SK-N-SH treated with all-trans-retinoic acid at 6 μM for 48 hours (cell line): Measurements from ENCODE around the gene BCORL1.

Experiments
- ATAC-seq: fragments of 200-7000 bp; cut with Tn5 transposase; 3 replicates; pipeline ENCODE4 v1.9.1; 2020; ENCODE audit warnings: mild to moderate bottlenecking, moderate library complexity
- ARNTL ChIP-seq: fragments of 450-650 bp; formaldehyde crosslinking; IDR thresholded peaks from 2 replicates; pipeline ENCODE4 v1.5.0; 2020; ENCODE audit warnings: low read depth, mild to moderate bottlenecking, moderate library complexity, borderline replicate concordance
- BACH2 ChIP-seq: fragments of 250-450 bp; sonication (Bioruptor Pico); IDR thresholded peaks from 2 replicates; pipeline ENCODE4 v1.9.0; 2021; ENCODE audit warnings: mild to moderate bottlenecking, borderline replicate concordance
- CSDC2 ChIP-seq: fragments of 250-450 bp; sonication (Bioruptor Pico); IDR thresholded peaks from 2 replicates; pipeline ENCODE4 v1.5.0; 2020; ENCODE audit warnings: mild to moderate bottlenecking, moderate library complexity
- CSRNP3 ChIP-seq: fragments of 250-450 bp; sonication (Bioruptor Pico); IDR thresholded peaks from 2 replicates; pipeline ENCODE4 v1.5.1; 2021; ENCODE audit warnings: mild to moderate bottlenecking, moderate library complexity
- ESRRG ChIP-seq: fragments of 250-450 bp; sonication (Bioruptor Pico); IDR thresholded peaks from 2 replicates; pipeline ENCODE4 v1.6.1; 2021; ENCODE audit warnings: mild to moderate bottlenecking
- GLIS3 ChIP-seq: fragments of 250-450 bp; sonication (Bioruptor Pico); IDR thresholded peaks from 2 replicates; pipeline ENCODE4 v1.5.0; 2020; ENCODE audit warnings: mild to moderate bottlenecking, moderate library complexity
- OSR1 ChIP-seq: fragments of 250-450 bp; sonication (Bioruptor Pico); IDR thresholded peaks from 2 replicates; pipeline ENCODE4 v1.8.0; 2022; ENCODE audit warnings: moderate library complexity, mild to moderate bottlenecking, inconsistent platforms
- PPARA ChIP-seq: fragments of 250-450 bp; sonication (Bioruptor Pico); IDR thresholded peaks from 2 replicates; pipeline ENCODE4 v1.5.0; 2020; ENCODE audit warnings: mild to moderate bottlenecking, borderline replicate concordance
- RARB ChIP-seq: fragments of 250-450 bp; sonication (Bioruptor Pico); IDR thresholded peaks from 2 replicates; pipeline ENCODE4 v1.8.0; 2021; ENCODE audit warnings: mild to moderate bottlenecking, moderate library complexity
- SNAI2 ChIP-seq: fragments of 250-450 bp; sonication (Bioruptor Pico); IDR thresholded peaks from 2 replicates; pipeline ENCODE4 v1.5.0; 2020; ENCODE audit warnings: mild to moderate bottlenecking, moderate library complexity
- TOX ChIP-seq: fragments of 250-450 bp; sonication (Bioruptor Pico); IDR thresholded peaks from 2 replicates; pipeline ENCODE4 v1.8.0; 2021; ENCODE audit warnings: mild to moderate bottlenecking, moderate library complexity, borderline replicate concordance
- ZC3H10 ChIP-seq: fragments of 250-450 bp; sonication (Bioruptor Pico); IDR thresholded peaks from 2 replicates; pipeline ENCODE4 v1.5.1; 2021; ENCODE audit warnings: mild to moderate bottlenecking, moderate library complexity
- ZFP3 ChIP-seq: fragments of 250-450 bp; sonication (Bioruptor Pico); IDR thresholded peaks from 2 replicates; pipeline ENCODE4 v1.5.0; 2020; ENCODE audit warnings: mild to moderate bottlenecking, moderate library complexity
- ZFP30 ChIP-seq: fragments of 450-650 bp; formaldehyde crosslinking; IDR thresholded peaks from 2 replicates; pipeline ENCODE4 v1.5.0; 2022; ENCODE audit warnings: mild to moderate bottlenecking, moderate library complexity
- ZNF565 ChIP-seq: fragments of 450-650 bp; formaldehyde crosslinking; conservative IDR thresholded peaks from 2 replicates; pipeline ENCODE4 v1.5.0; 2020; ENCODE audit warnings: low read depth, mild to moderate bottlenecking, moderate library complexity
- ZNF70 ChIP-seq: fragments of 450-650 bp; formaldehyde crosslinking; IDR thresholded peaks from 2 replicates; pipeline ENCODE4 v1.5.0; 2020; ENCODE audit warnings: mild to moderate bottlenecking, moderate library complexity
- TF ChIP-seq, protein P1 (sequence below): fragments of 250-450 bp; sonication (Bioruptor Pico); IDR thresholded peaks from 2 replicates; pipeline ENCODE4 v1.5.0; 2020; ENCODE audit warnings: mild to moderate bottlenecking, moderate library complexity
- TF ChIP-seq, protein P2 (sequence below): fragments of 250-450 bp; sonication (Bioruptor Pico); IDR thresholded peaks from 2 replicates; pipeline ENCODE4 v1.5.1; 2020; ENCODE audit warnings: low read depth, mild to moderate bottlenecking, moderate library complexity
- TF ChIP-seq, protein P3 (sequence below): fragments of 250-450 bp; sonication (Bioruptor Pico); IDR thresholded peaks from 2 replicates; pipeline ENCODE4 v1.8.0; 2021; ENCODE audit warnings: low read depth, mild to moderate bottlenecking, moderate library complexity, borderline replicate concordance
- TF ChIP-seq, protein P4 (sequence below): fragments of 250-450 bp; sonication (Bioruptor Pico); IDR thresholded peaks from 2 replicates; pipeline ENCODE4 v1.8.0; 2020; ENCODE audit warnings: mild to moderate bottlenecking, moderate library complexity, borderline replicate concordance

Gene BCORL1, protein sequence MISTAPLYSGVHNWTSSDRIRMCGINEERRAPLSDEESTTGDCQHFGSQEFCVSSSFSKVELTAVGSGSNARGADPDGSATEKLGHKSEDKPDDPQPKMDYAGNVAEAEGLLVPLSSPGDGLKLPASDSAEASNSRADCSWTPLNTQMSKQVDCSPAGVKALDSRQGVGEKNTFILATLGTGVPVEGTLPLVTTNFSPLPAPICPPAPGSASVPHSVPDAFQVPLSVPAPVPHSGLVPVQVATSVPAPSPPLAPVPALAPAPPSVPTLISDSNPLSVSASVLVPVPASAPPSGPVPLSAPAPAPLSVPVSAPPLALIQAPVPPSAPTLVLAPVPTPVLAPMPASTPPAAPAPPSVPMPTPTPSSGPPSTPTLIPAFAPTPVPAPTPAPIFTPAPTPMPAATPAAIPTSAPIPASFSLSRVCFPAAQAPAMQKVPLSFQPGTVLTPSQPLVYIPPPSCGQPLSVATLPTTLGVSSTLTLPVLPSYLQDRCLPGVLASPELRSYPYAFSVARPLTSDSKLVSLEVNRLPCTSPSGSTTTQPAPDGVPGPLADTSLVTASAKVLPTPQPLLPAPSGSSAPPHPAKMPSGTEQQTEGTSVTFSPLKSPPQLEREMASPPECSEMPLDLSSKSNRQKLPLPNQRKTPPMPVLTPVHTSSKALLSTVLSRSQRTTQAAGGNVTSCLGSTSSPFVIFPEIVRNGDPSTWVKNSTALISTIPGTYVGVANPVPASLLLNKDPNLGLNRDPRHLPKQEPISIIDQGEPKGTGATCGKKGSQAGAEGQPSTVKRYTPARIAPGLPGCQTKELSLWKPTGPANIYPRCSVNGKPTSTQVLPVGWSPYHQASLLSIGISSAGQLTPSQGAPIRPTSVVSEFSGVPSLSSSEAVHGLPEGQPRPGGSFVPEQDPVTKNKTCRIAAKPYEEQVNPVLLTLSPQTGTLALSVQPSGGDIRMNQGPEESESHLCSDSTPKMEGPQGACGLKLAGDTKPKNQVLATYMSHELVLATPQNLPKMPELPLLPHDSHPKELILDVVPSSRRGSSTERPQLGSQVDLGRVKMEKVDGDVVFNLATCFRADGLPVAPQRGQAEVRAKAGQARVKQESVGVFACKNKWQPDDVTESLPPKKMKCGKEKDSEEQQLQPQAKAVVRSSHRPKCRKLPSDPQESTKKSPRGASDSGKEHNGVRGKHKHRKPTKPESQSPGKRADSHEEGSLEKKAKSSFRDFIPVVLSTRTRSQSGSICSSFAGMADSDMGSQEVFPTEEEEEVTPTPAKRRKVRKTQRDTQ (N-terminal part only)

DNA sequence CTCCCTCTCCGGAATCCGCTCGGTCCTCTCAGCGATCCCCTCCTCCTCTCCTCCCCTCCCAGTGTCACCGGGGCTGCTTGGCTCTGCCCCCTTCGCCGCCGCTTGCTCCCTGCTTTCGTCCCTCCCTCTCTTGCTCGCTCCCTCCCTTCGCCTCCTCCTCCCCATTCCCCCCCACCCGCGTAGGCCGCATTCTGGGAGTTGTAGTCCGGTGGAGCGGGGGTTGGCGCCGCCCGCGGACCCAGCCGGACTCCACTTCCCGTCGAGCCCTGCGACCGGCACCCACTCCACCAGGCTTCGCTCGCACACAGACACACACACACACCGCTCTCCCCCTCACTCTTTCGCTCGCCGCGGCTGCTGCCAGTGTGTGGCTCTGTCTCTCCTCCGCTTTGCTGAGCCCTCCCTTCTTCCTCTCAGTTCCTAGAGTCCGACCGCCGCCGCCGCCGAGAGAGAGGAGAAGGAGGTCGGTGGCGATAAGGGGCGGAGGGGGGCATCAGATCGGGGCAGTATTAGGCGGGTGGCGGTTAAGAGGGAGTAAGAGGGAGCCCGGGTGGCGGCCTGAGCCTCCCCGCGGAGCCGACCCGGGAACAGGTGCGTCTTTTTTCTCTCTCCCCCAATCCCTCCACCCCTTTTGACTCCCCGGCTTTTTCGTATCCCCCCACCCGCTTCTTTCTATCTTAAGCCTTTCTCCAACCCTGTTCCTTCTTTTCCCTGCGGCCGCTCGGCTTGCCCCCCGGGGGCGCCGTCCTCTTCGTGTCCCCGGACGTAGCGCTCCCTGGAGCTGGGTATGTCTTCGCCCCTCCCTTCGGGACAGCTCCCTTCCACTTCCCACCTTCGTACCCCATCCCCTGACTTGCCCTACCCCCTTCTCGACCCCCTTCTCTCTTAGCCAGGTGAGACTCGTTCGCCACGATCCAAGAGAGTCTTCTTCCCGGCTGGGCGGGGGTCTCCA is at the start of gene BCORL1:
TSS of gene BCORL1 (plus strand) at position 336 of the 952 bp plus-strand sequence. CDS start 22,597 bp downstream, outside the sequence.
- peak; percentile 93 for ATAC-seq
- TF ChIP-seq ZNF565 (no peak), SNAI2 (CRISPR knock-in tag) (no peak), ARNTL (no peak)
- TF ChIP-seq, protein P1, sequence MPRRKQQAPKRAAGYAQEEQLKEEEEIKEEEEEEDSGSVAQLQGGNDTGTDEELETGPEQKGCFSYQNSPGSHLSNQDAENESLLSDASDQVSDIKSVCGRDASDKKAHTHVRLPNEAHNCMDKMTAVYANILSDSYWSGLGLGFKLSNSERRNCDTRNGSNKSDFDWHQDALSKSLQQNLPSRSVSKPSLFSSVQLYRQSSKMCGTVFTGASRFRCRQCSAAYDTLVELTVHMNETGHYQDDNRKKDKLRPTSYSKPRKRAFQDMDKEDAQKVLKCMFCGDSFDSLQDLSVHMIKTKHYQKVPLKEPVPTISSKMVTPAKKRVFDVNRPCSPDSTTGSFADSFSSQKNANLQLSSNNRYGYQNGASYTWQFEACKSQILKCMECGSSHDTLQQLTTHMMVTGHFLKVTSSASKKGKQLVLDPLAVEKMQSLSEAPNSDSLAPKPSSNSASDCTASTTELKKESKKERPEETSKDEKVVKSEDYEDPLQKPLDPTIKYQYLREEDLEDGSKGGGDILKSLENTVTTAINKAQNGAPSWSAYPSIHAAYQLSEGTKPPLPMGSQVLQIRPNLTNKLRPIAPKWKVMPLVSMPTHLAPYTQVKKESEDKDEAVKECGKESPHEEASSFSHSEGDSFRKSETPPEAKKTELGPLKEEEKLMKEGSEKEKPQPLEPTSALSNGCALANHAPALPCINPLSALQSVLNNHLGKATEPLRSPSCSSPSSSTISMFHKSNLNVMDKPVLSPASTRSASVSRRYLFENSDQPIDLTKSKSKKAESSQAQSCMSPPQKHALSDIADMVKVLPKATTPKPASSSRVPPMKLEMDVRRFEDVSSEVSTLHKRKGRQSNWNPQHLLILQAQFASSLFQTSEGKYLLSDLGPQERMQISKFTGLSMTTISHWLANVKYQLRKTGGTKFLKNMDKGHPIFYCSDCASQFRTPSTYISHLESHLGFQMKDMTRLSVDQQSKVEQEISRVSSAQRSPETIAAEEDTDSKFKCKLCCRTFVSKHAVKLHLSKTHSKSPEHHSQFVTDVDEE (CRISPR knock-in tag), result peak; percentile 62; the same call in 1 of the 2 replicates

- TF ChIP-seq RARB (CRISPR knock-in tag) (no peak), BACH2 (CRISPR knock-in tag) (no peak), CSDC2 (CRISPR knock-in tag) (no peak), ZC3H10 (CRISPR knock-in tag) (no peak), ARNTL (no peak), ZNF565 (no peak), ESRRG (no peak), SNAI2 (CRISPR knock-in tag) (no peak), CSRNP3 (CRISPR knock-in tag) (no peak), OSR1 (CRISPR knock-in tag) (no peak), ZFP30 (CRISPR knock-in tag) (no peak), ZNF70 (CRISPR knock-in tag) (no peak), ZFP3 (no peak), PPARA (CRISPR knock-in tag) (no peak), TOX (CRISPR knock-in tag) (no peak), GLIS3 (no peak)
- TF ChIP-seq, protein P2, sequence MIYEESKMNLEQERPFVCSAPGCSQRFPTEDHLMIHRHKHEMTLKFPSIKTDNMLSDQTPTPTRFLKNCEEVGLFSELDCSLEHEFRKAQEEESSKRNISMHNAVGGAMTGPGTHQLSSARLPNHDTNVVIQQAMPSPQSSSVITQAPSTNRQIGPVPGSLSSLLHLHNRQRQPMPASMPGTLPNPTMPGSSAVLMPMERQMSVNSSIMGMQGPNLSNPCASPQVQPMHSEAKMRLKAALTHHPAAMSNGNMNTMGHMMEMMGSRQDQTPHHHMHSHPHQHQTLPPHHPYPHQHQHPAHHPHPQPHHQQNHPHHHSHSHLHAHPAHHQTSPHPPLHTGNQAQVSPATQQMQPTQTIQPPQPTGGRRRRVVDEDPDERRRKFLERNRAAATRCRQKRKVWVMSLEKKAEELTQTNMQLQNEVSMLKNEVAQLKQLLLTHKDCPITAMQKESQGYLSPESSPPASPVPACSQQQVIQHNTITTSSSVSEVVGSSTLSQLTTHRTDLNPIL (CRISPR knock-in tag), result no peak
- TF ChIP-seq, protein P3, sequence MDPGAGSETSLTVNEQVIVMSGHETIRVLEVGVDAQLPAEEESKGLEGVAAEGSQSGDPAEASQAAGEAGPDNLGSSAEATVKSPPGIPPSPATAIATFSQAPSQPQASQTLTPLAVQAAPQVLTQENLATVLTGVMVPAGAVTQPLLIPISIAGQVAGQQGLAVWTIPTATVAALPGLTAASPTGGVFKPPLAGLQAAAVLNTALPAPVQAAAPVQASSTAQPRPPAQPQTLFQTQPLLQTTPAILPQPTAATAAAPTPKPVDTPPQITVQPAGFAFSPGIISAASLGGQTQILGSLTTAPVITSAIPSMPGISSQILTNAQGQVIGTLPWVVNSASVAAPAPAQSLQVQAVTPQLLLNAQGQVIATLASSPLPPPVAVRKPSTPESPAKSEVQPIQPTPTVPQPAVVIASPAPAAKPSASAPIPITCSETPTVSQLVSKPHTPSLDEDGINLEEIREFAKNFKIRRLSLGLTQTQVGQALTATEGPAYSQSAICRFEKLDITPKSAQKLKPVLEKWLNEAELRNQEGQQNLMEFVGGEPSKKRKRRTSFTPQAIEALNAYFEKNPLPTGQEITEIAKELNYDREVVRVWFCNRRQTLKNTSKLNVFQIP (CRISPR knock-in tag), result no peak
- TF ChIP-seq, protein P4, sequence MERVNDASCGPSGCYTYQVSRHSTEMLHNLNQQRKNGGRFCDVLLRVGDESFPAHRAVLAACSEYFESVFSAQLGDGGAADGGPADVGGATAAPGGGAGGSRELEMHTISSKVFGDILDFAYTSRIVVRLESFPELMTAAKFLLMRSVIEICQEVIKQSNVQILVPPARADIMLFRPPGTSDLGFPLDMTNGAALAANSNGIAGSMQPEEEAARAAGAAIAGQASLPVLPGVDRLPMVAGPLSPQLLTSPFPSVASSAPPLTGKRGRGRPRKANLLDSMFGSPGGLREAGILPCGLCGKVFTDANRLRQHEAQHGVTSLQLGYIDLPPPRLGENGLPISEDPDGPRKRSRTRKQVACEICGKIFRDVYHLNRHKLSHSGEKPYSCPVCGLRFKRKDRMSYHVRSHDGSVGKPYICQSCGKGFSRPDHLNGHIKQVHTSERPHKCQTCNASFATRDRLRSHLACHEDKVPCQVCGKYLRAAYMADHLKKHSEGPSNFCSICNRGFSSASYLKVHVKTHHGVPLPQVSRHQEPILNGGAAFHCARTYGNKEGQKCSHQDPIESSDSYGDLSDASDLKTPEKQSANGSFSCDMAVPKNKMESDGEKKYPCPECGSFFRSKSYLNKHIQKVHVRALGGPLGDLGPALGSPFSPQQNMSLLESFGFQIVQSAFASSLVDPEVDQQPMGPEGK (CRISPR knock-in tag), result no peak
- no peak for ATAC-seq
These were observed 49.6 kb upstream of the BCORL1 start for GRCh38 chrX:129932821-129933321.
